HT1080 (cell line): ENCODE measurements around the gene CRYBA1. TPM values are rescaled to one million over a fixed set of nuclear protein-coding genes. Genes with fewer than 3 reads are reported as not detected.
A peak's percentile ranks its signal among the peaks of the same experiment; 100 is the strongest.

Experiments
- DNase-seq: peaks from one replicate; pipeline ENCODE4 v3.0.0-alpha.2; 2015; ENCODE audit warnings: low read depth
- total RNA-seq: library from RNA; depleted of rRNA; stranded (reverse); fragments of >200 nt; shearing (Covaris generic); gene quantifications from 2 replicates; pipeline ENCODE4 v1.2.3, GENCODE V29; 2014; rRNA removed

CRYBA1 gene
- total RNA-seq, 1 experiment from 2014 or later: not detected

DNA sequence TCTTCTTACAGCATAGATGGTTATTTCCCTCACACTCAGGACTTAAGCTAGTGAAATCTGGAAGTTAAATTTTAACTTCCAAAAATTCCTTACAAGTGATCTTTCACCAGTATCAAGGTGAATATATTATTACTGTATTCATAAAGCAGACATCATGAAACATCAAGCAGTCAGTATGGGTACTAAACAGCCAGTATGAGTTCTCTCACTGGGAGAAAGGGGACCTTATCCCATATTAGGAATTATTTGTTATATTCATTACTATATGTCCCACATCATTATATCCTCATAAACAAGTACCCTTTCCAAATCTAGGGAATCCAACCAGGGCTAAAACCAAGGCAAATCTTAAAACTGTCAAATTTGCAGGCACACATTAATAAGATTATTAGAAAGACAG is 32.0 kb downstream of the CRYBA1 start:
- no peak for DNase-seq

DNA sequence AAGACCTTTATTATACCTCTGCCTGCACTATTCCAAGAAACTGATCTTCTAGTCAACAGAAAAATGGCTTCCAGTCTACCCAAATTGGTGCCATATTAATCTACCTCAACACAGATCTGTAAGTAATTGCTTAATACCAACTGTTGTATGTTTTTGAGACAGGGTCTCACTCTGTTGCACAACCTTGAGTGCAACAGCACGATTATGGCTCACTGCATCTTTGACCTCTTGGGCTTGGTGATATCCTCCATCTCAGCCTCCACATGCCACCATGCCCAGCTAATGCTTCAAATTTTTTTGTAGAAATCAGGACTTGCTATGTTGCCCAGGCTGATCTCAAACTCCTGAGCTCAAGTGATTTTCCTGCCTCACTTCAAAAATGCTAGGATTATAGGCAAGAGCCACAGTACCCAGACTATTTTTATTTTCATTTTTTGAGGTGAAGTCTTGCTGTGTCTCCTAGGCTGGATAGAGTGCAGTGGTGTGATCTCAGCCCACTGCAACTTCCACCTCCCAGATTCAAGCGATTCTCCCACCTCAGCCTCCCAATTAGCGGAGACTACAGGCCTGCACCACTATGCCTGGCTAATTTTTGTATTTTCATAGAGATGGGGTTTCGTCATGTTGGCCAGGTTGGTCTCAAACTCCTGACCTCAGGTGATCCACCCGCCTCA is 32.9 kb downstream of the CRYBA1 start:
- DNase-seq: no peak

GRCh38 chr17:29283496-29283895 is 36.8 kb downstream of the CRYBA1 start:
- no peak for DNase-seq

GRCh38 chr17:29283961-29284360 is 37.3 kb downstream of the CRYBA1 start:
- DNase-seq: no peak

DNA sequence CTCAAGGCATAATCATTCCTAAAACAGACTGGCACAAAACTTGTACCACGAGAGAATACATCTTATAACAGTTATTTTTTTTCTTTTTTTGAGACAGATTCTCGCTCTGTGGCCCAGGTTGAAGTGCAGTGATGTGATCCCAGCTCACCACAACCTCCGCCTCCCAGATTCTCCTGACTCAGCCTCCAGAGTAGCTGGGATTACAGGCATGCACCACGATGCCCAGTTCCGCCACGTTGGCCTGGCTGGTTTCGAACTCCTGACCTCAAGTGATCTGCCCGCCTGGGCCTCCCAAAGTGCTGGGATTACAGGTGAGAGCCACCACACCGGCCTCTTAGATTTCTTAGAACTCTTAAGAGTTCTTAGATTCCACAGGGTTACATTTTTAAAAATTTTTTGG is 43.2 kb downstream of the CRYBA1 start:
- no peak for DNase-seq

GRCh38 chr17:29291163-29291752 is 44.6 kb downstream of the CRYBA1 start:
- DNase-seq: peak; percentile 71

DNA sequence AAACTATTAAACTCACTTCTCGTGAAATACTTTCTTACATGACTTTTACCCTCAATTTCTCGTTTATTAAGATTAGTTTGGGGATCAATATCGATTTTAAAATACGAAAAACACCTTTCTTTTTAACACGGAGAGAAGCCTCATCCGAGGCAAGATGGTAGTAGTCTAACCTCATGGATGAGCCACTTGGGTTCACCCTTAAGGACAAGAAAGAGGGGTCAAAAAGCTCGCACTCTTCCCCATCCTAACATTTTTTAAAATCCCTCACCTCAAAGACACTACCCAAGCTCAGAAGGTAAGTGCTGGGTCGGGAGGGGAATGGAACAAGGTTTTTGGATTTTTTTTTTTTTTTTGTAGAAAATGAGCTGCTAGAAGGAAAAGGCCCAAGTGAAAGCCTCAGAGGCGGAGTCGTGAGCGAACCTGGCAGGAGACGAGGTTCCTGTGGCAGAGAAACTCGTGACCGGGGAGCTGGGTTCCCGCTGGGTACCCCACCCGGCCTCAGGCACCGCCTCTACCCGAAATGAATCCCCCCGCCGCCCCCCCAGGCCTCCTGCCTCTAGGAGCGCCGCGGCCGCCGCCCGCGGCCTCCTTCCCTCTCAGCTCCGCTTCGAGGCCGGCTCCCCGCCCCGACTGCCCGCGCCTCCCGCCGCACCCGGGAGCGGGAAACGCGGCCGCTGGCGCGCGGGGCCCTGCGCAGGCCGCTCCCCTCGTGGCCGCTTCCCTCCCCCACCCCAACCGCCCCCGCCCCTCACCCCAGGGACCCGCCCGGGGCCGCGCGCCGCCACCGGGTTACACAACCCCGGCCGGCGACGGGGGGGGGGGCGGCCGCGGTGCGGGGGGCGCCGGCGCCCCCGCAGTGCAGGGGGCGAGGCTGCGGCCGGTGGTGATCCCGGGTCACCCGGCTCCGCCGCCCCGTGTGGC is 45.7 kb downstream of the CRYBA1 start:
- peak; percentile 28 for DNase-seq

GRCh38 chr17:29292992-29293889 is 46.6 kb downstream of the CRYBA1 start:
- peak; percentile 24 for DNase-seq

DNA sequence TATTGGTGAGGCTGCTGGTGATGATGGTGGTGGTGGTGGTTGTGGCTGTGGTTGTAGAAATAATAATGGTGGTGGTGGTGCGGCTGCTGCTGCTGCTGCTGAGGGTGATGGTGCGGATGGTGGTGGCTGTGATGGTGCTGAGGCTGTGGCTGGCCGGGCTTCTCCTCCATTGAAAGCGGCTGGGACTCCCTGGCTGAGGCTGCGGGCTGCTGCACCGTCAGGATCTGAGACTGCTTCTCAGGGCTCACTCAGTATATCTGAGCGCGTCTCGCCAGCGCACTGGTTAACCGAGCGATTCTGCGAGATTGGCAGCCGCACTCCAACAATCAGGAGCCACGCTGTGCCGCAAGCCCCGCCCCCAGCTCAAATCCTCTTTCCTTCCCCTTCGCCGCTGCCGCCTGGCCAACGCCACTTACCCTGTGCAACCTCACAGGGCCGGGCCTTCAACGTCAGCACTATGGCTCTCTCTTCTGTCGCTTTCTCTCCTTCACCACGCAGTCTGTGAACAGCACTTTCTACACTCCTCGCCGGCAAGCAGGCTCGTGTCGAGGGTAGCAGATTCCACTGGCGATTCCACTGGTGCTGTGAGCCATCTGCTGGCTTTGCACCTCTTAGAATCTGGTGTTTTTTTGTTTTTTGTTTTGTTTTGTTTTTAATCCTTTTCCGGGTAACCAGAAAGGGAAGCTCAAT is 47.4 kb downstream of the CRYBA1 start, which contains the start of gene NUFIP2:
Gene NUFIP2, minus strand, starts transcription at position 259 of the 690 bp plus-strand sequence. Its CDS starts 89 bp downstream, at position 170.
- DNase-seq: peak; percentile 99

DNA sequence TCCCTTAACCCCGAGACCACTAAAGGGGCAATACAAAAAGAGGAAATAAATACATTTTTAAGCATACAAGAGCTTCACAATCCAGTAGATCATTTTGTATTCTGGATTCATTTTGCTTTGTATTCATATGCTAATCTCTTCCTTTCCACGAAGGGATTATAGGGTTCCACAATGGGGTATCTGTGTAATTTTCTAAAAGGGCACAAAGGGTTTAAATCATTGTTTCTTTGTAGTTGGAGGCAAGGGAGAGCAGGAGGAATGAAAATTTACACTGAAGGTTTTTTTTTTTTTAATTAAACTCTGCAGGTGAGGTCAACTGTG is 47.9 kb downstream of the CRYBA1 start:
- no peak for DNase-seq

DNA sequence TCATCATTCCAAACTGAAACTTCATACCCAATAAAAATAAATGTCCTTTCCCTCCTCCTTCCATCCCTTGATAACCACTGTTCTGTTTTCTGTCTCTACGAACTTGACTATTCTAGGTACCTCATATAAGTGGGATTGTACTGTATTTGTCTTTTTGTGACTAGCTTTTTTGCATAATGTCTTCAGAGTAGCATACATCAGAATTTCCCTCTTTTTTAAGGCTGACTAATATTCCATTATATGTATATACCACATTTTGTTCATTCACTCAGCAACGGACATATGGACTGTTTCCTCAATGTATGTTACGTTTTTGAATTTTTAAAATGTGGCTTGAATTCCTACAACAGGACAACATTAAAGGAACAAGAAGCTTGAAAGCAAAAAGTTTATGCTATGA is 48.8 kb downstream of the CRYBA1 start:
- DNase-seq: no peak

GRCh38 chr17:29299031-29299430 is 52.4 kb downstream of the CRYBA1 start:
- DNase-seq: no peak

GRCh38 chr17:29303386-29303785 is 56.7 kb downstream of the CRYBA1 start:
- DNase-seq: no peak

Other genes starting within 250 kb of the CRYBA1 start
- not detected in 2 replicates for gene SEZ6, start 240.8 kb upstream of the CRYBA1 start, total RNA-seq
- 0.14 and 0.33 TPM in 2 replicates for gene PIPOX, start 203.7 kb upstream of the CRYBA1 start, total RNA-seq
- 17.0 and 21.0 TPM in 2 replicates for gene MYO18A, start 66.5 kb upstream of the CRYBA1 start, total RNA-seq
- 23.6 and 34.0 TPM in 2 replicates for gene NUFIP2, start 47.3 kb downstream of the CRYBA1 start, total RNA-seq
- gene TAOK1, start 143.5 kb downstream of the CRYBA1 start, total RNA-seq: 26.6 and 29.5 TPM in 2 replicates